ENCODE measurements around the gene TNK2.

The TNK2 gene

GRCh38 chr3:195815169-195815771 is 93.1 kb downstream of the TNK2 start:
- no peak for DNase-seq

DNA sequence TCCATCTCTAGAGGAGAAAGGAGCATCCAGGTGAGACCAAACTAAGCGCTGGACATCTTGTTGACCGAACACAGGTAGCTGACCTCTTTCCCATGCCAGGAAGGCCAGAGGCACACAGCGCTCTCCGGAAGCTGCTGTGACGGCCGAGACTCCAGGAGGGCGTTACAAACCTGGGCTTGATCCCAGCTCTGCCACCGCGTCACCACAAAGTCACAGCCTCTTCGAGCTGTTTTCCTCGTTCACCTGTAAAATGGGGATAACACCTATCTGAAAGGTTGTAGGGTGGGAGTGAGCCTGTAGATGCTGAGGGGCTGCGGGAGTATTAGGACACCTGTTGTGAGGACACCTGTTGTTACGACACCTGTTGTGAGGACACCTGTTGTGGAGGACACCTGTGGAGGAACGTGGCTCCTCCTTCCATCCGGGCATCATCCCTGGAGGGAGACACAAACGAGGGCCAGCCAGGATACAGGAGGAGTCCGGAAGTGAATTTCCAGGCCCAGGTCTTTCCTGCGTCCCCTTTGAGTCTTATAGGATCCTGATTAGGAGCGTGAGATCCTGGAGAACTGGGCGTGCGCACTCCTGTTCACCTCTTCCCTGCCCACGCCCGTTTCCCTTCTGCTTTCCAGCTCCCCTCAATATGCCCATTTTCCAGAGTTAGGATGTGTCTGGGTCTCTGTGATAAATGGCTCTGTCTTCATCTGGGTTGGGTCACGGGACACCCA is 94.3 kb downstream of the TNK2 start:
- DNase-seq = no peak
